IMR-90 (cell line): ENCODE results near the gene STAT4. TPM values are rescaled to one million over a fixed set of nuclear protein-coding genes. Genes with fewer than 3 reads are reported as not detected.

ENCODE experiments used
- ATAC-seq: fragments of 200-7000 bp; cut with Tn5 transposase; 2 replicates; pipeline ENCODE4 v1.9.1; 2020; ENCODE audit warnings: low read depth, mild to moderate bottlenecking, moderate library complexity
- BruUV-seq: library from RNA; stranded (reverse); fragments of 400-500 nt; replicated peaks from 2 replicates; lab custom pipeline; 2021; lab: Mats Ljungman, UMichigan
- CTCF ChIA-PET: fragments of 300-600 bp; formaldehyde crosslinking; extraction: SDS; loops from one replicate; lab custom pipeline; 2021; ENCODE audit warnings: antibody characterized with exemption; lab: Yijun Ruan, JAX
- POLR2A ChIA-PET: fragments of 300-600 bp; sonication (Branson Sonifier 250); formaldehyde crosslinking; loops from one replicate; lab custom pipeline; 2022; ENCODE audit warnings: antibody characterized with exemption; ENCODE audit not compliant: unreplicated experiment; lab: Charles Lee
- DNase-seq: peaks from one replicate; pipeline ENCODE4 v3.0.0; 2013
- H2AFZ ChIP-seq: replicated peaks from 2 replicates; pipeline ENCODE3; 2013; ENCODE audit warnings: low read length, mild to moderate bottlenecking; ENCODE audit not compliant: poor library complexity
- H2AK5ac ChIP-seq: 2 replicates; pipeline ENCODE4 v1.6.1; 2013; ENCODE audit warnings: low read depth, low read length, inconsistent platforms
- H2AK9ac ChIP-seq: replicated peaks from 2 replicates; pipeline ENCODE3; 2013; ENCODE audit warnings: mild to moderate bottlenecking, low read depth, low read length, moderate library complexity; ENCODE audit not compliant: poor library complexity
- H2BK120ac ChIP-seq: 2 replicates; pipeline ENCODE4 v1.6.1; 2013; ENCODE audit warnings: low read depth, low read length, inconsistent platforms
- H2BK15ac ChIP-seq: 3 replicates; pipeline ENCODE4 v1.6.1; 2013; ENCODE audit warnings: low read depth, low read length, inconsistent platforms
- H2BK20ac ChIP-seq: 2 replicates; pipeline ENCODE4 v1.6.1; 2013; ENCODE audit warnings: low read depth, mild to moderate bottlenecking, inconsistent platforms, low read length, moderate library complexity
- H2BK5ac ChIP-seq: 2 replicates; pipeline ENCODE4 v1.6.1; 2013; ENCODE audit warnings: mild to moderate bottlenecking, low read depth, low read length, inconsistent platforms; ENCODE audit not compliant: poor library complexity, severe bottlenecking
- H3K14ac ChIP-seq: replicated peaks from 2 replicates; pipeline ENCODE4 v1.6.1; 2013; ENCODE audit warnings: low read depth, low read length, inconsistent platforms
- H3K18ac ChIP-seq: 2 replicates; pipeline ENCODE4 v1.6.1; 2013; ENCODE audit warnings: low read depth, low read length, control low read depth
- H3K23ac ChIP-seq: 2 replicates; pipeline ENCODE4 v1.6.1; 2013; ENCODE audit warnings: low read depth, low read length, inconsistent platforms
- H3K27ac ChIP-seq: 2 replicates; pipeline ENCODE4 v1.5.1; 2013; ENCODE audit warnings: mild to moderate bottlenecking, control low read depth, low read length; ENCODE audit not compliant: insufficient read depth
- H3K27me3 ChIP-seq: 2 replicates; pipeline ENCODE4 v1.6.1; 2013; ENCODE audit warnings: low read length; ENCODE audit not compliant: control insufficient read depth, insufficient read depth
- H3K36me3 ChIP-seq: 2 replicates; pipeline ENCODE4 v1.6.1; 2013; ENCODE audit warnings: low read length, mixed read lengths; ENCODE audit not compliant: control insufficient read depth, insufficient read depth
- H3K4ac ChIP-seq: 2 replicates; pipeline ENCODE4 v1.6.1; 2013; ENCODE audit warnings: low read depth, low read length, inconsistent platforms
- H3K4me1 ChIP-seq: 2 replicates; pipeline ENCODE4 v1.6.1; 2013; ENCODE audit warnings: low read length, mixed read lengths; ENCODE audit not compliant: control insufficient read depth, insufficient read depth
- H3K4me2 ChIP-seq: 2 replicates; pipeline ENCODE4 v1.6.1; 2013; ENCODE audit warnings: low read depth, mild to moderate bottlenecking, control low read depth, low read length, moderate library complexity
- H3K4me3 ChIP-seq: 2 replicates; pipeline ENCODE4 v1.5.1; 2013; ENCODE audit warnings: low read depth, mild to moderate bottlenecking, control low read depth, low read length, moderate library complexity; ENCODE audit not compliant: insufficient read depth
- H3K56ac ChIP-seq: 2 replicates; pipeline ENCODE4 v1.6.1; 2013; ENCODE audit warnings: low read length, inconsistent platforms; ENCODE audit not compliant: insufficient read depth; ENCODE audit errors: extremely low read depth
- H3K79me1 ChIP-seq, 2 experiments: 2 replicates each; pipeline ENCODE4 v1.6.1; 2013; ENCODE audit warnings: low read length in 2 of 2, inconsistent platforms in 1 of 2, low read depth in 1 of 2
- H3K9ac ChIP-seq: 2 replicates; pipeline ENCODE4 v1.6.1; 2013; ENCODE audit warnings: low read depth, low read length, control low read depth
- H3K9me1 ChIP-seq: 2 replicates; pipeline ENCODE4 v1.6.1; 2013; ENCODE audit warnings: low read length, inconsistent platforms; ENCODE audit not compliant: insufficient read depth
- H3K9me3 ChIP-seq: 2 replicates; pipeline ENCODE4 v1.6.1; 2013; ENCODE audit warnings: low read length; ENCODE audit not compliant: control insufficient read depth, insufficient read depth
- H4K20me1 ChIP-seq: 2 replicates; pipeline ENCODE4 v1.6.1; 2013; ENCODE audit warnings: low read length, inconsistent platforms; ENCODE audit not compliant: insufficient read depth
- H4K5ac ChIP-seq: 2 replicates; pipeline ENCODE4 v1.6.1; 2013; ENCODE audit warnings: mild to moderate bottlenecking, low read depth, low read length, control low read depth
- H4K8ac ChIP-seq, 2 experiments: 2 replicates each; pipeline ENCODE4 v1.6.1; 2013; ENCODE audit warnings: low read depth in 2 of 2, low read length in 2 of 2, control low read depth in 1 of 2, inconsistent platforms in 1 of 2
- H4K91ac ChIP-seq: 2 replicates; pipeline ENCODE4 v1.6.1; 2013; ENCODE audit warnings: low read depth, low read length, inconsistent platforms; ENCODE audit not compliant: insufficient read depth
- ELK1 ChIP-seq: fragments of 150-350 bp; IDR thresholded peaks from 2 replicates; pipeline ENCODE4 v1.6.1; 2016; ENCODE audit warnings: low read depth, mild to moderate bottlenecking, low read length, moderate library complexity, borderline replicate concordance
- FOS ChIP-seq: fragments of 150-350 bp; IDR thresholded peaks from 2 replicates; pipeline ENCODE4 v1.6.1; 2016; ENCODE audit warnings: low read depth, low read length
- MAFK ChIP-seq: IDR thresholded peaks from 2 replicates; pipeline ENCODE4 v1.6.1; 2012; ENCODE audit warnings: low read depth, low read length, improper control_type of control experiment
- MAZ ChIP-seq: IDR thresholded peaks from 2 replicates; pipeline ENCODE4 v1.6.1; 2012; ENCODE audit warnings: low read depth, mild to moderate bottlenecking, low read length, improper control_type of control experiment, moderate library complexity, borderline replicate concordance
- SMC3 ChIP-seq: fragments of 150-350 bp; IDR thresholded peaks from 2 replicates; pipeline ENCODE4 v1.6.1; 2016; ENCODE audit warnings: low read depth, mild to moderate bottlenecking, antibody characterized with exemption, low read length, moderate library complexity
- WGBS, 2 experiments: methylation state at CpG; one replicate each; pipeline versions ENCODE4 v1.1.5 to v1.1.7; 2013; ENCODE audit warnings: missing lambda C conversion rate in 2 of 2; ENCODE audit not compliant: insufficient read length in 1 of 2; ENCODE audit errors: extremely low coverage in 2 of 2; 5-methylcytosine and 5-hydroxymethylcytosine counted together
- dilution Hi-C: fragments of 300-500 bp; cut with HindIII; formaldehyde crosslinking; loops from one replicate; pipeline ENCODE4 v1.14.3; 2018; ENCODE audit warnings: low sequenced_read_pairs; ENCODE audit not compliant: unreplicated experiment
- in situ Hi-C: fragments of 300-500 bp; cut with MboI; formaldehyde crosslinking; loops from 3 replicates; pipeline ENCODE4 v1.14.3; 2019; ENCODE audit warnings: low sequenced_read_pairs, inconsistent platforms, mixed read lengths
- intact Hi-C: fragments of 100-400 bp; cut with micrococcal nuclease; formaldehyde crosslinking; loops from 2 replicates; pipeline ENCODE4 v1.10.0; 2022
- polyA plus RNA-seq, 3 experiments: library from polyadenylated mRNA; depleted of rRNA; stranded (reverse); fragments of >200 nt; gene quantifications; 2 replicates each; pipeline ENCODE4 v1.2.3, GENCODE V29; 2012; ENCODE audit warnings: low replicate concordance in 1 of 3
- total RNA-seq: library from RNA; depleted of rRNA; stranded (reverse); fragments of >200 nt; gene quantifications from 2 replicates; pipeline ENCODE4 v1.2.3, GENCODE V29; 2012

STAT4 gene
- total and polyA plus RNA-seq, 2 of the 4 experiments (the other 2 are of a cell fraction): 0.36 to 0.48 TPM

- peak overlapping the region; percentile 34; the same call in 1 of the 2 replicates for H3K4ac ChIP-seq
- peak overlapping the region; percentile 49; the same call in 2 of the 3 replicates for H2BK15ac ChIP-seq
- POLR2A ChIA-PET: no interaction called here
- no peak overlapping the region for H2AK5ac ChIP-seq
- no peak overlapping the region for H4K8ac ChIP-seq
- no peak overlapping the region for H4K5ac ChIP-seq
- TF ChIP-seq SMC3 (no peak), FOS (no peak), MAFK (peak; percentile 70), MAZ (no peak), ELK1 (no peak)
- H3K14ac ChIP-seq: 0 out of 2 replicates have a peak overlapping the region, but pooled peaks have one; percentile 32
- CTCF ChIA-PET: interaction anchor here (0.8 kb wide), 1 partner anchor 10 kb away, joined by 3 read pairs; no protein-coding TSS in a partner anchor
- no peak overlapping the region for H3K9ac ChIP-seq
- peaks cover 19% of the 10 kb centered on the region for H3K4me1 ChIP-seq
- no peak overlapping the region for H4K91ac ChIP-seq
- H2BK20ac ChIP-seq: no peak overlapping the region
- peak overlapping the region; percentile 38 for H2BK120ac ChIP-seq
- peak overlapping the region; percentile 1; the same call in 1 of the 2 replicates for H3K18ac ChIP-seq
- H2AK9ac ChIP-seq: no peak overlapping the region
- no peak overlapping the region for H3K56ac ChIP-seq
- H4K20me1 ChIP-seq: no peaks in the 10 kb centered on the region
- DNase-seq (no peak), ATAC-seq (no peak)
- dilution Hi-C loops: no loop called here
- H3K27me3 ChIP-seq: no peaks in the 10 kb centered on the region
- no TSS peak for BruUV-seq
- no peak overlapping the region for H2AFZ ChIP-seq
- in situ Hi-C loops: no loop called here
- no peak overlapping the region for H2BK5ac ChIP-seq
- intact Hi-C loops: no loop called here
- no peak overlapping the region for H3K4me2 ChIP-seq
- WGBS, 2 experiments: no CpG with 5 or more reads among the region's 3 CpGs
- H3K79me1 ChIP-seq: no peaks in the 10 kb centered on the region; a peak in 1 of 4 replicates
- H3K9me3 ChIP-seq: no peaks in the 10 kb centered on the region
- H3K23ac ChIP-seq: no peak overlapping the region
- no peak overlapping the region for H3K4me3 ChIP-seq
- H3K36me3 ChIP-seq: no peaks in the 10 kb centered on the region
- H3K27ac ChIP-seq: no peak overlapping the region
- H3K9me1 ChIP-seq: peaks cover 6% of the 10 kb centered on the region
Measured at GRCh38 chr2:191174442-191174841, 23.6 kb upstream of the STAT4 start.
